Left lung (tissue), 10 donors: ENCODE data around the gene DCDC2. TPM values are rescaled to one million over a fixed set of nuclear protein-coding genes. Genes with fewer than 3 reads are reported as not detected.

Experiments
- ATAC-seq: fragments of 200-7000 bp; cut with Tn5 transposase; one replicate; pipeline ENCODE4 v1.9.1; 2020; ENCODE audit warnings: moderate library complexity
- DNase-seq, 4 donors: peaks; one replicate each; pipeline ENCODE4 v3.0.0-alpha.2; 2013 to 2020
- H3K27ac ChIP-seq, 2 donors: fragments of 200-600 bp; sonication (generic) in 1 of 2; one replicate each; pipeline versions ENCODE4 v1.5.0 to v1.8.0; 2020 to 2021
- H3K27me3 ChIP-seq, 2 donors: fragments of 200-600 bp; sonication (generic) in 1 of 2; one replicate each; pipeline versions ENCODE4 v1.5.0 to v1.8.0; 2020 to 2021
- H3K36me3 ChIP-seq, 2 donors: fragments of 200-600 bp; sonication (generic) in 1 of 2; one replicate each; pipeline versions ENCODE4 v1.5.0 to v1.8.0; 2020 to 2021
- H3K4me1 ChIP-seq, 2 donors: fragments of 200-600 bp; one replicate each; pipeline ENCODE4 v1.8.0; 2021
- H3K4me3 ChIP-seq, 2 donors: fragments of 200-600 bp; sonication (generic) in 1 of 2; one replicate each; pipeline versions ENCODE4 v1.5.0 to v1.8.0; 2020 to 2021; ENCODE audit warnings: mild to moderate bottlenecking in 1 of 2
- H3K9me3 ChIP-seq, 2 donors: fragments of 200-600 bp; sonication (generic) in 1 of 2; one replicate each; pipeline versions ENCODE4 v1.5.0 to v1.8.0; 2020 to 2021
- CTCF ChIP-seq, 2 donors: fragments of 200-600 bp; sonication (generic) in 1 of 2; IDR thresholded peaks; one replicate each; pipeline versions ENCODE4 v1.5.0 to v1.8.0; 2021; ENCODE audit warnings: antibody characterized with exemption in 2 of 2
- intact Hi-C, 2 donors: fragments of 100-400 bp; cut with DNase I; formaldehyde crosslinking; loops; one replicate each; pipeline versions ENCODE4 v1.11.2 to v1.14.2; 2022
- polyA plus RNA-seq, 6 donors: library from polyadenylated mRNA; unstranded; fragments of 120-200 nt; gene quantifications; one replicate each; pipeline ENCODE4 v1.2.1, GENCODE V29; 2013; ENCODE audit not compliant: insufficient read length in 6 of 6
- total RNA-seq, 2 donors: library from RNA; stranded (reverse); fragmentation: NEBNext Ultra II Directional; extraction: Animal tissue kit (Norgen Biotek cat#: 25700); gene quantifications; one replicate each; pipeline ENCODE4 v1.2.1, GENCODE V29; 2021
- donor health status: DM: no; HTN: yes; CAD: no.
- donor health status: DM: no; HTN: no; CAD: no.

Gene DCDC2
- total and polyA plus RNA-seq, 8 donors: 7.8 to 13.7 (median 10.5) TPM

GRCh38 chr6:24283043-24283985 lies 74.5 kb downstream of the DCDC2 start:
- Histone ChIP-seq H3K9me3 (no peaks in the 10 kb centered on the region), H3K36me3 (no peaks in the 10 kb centered on the region), H3K4me3 (no peak overlapping the region), H3K27me3 (no peaks in the 10 kb centered on the region), H3K27ac (no peak overlapping the region), H3K4me1 (peaks cover 0 to 14% of the 10 kb centered on the region in 2 donors)
- DNase-seq (peak; percentile 39 to 76 (median 59)), ATAC-seq (peak; percentile 99)
- peak; percentile 49 for TF ChIP-seq CTCF (IDR thresholded peaks at IDR 0.05)
- intact Hi-C loops: loop anchor here in 1 of 2 donors (10.0 kb wide), 1 partner anchor 101 kb away; no protein-coding TSS in a partner anchor

- intact Hi-C loops: no loop called here
- no peaks in the 10 kb centered on the region for H3K4me1 ChIP-seq
Observed at GRCh38 chr6:24274441-24275083, 83.3 kb downstream of the DCDC2 start.

GRCh38 chr6:24273096-24273870 lies 84.6 kb downstream of the DCDC2 start:
- DNase-seq: no peak
- no peak overlapping the region for H3K4me3 ChIP-seq
- no peak for TF ChIP-seq CTCF (IDR thresholded peaks at IDR 0.05)
- H3K9me3 ChIP-seq: no peaks in the 10 kb centered on the region
- intact Hi-C loops: no loop called here
- no peak overlapping the region for H3K27ac ChIP-seq
- no peaks in the 10 kb centered on the region for H3K4me1 ChIP-seq
- H3K36me3 ChIP-seq: no peaks in the 10 kb centered on the region
- no peaks in the 10 kb centered on the region for H3K27me3 ChIP-seq
- ATAC-seq: no peak

More at GRCh38 chr6:24274441-24275083, 83.3 kb downstream of the DCDC2 start:
- ATAC-seq (peak; percentile 27), DNase-seq (peak in 1 of 4 donors; percentile 3)
- H3K9me3 ChIP-seq: no peaks in the 10 kb centered on the region
- peak; percentile 39 to 48 for TF ChIP-seq CTCF (IDR thresholded peaks at IDR 0.05)
- H3K4me3 ChIP-seq: no peak overlapping the region
- no peak overlapping the region for H3K27ac ChIP-seq
- H3K27me3 ChIP-seq: no peaks in the 10 kb centered on the region
- no peaks in the 10 kb centered on the region for H3K36me3 ChIP-seq

GRCh38 chr6:24272553-24272952 lies 85.3 kb downstream of the DCDC2 start:
- no peak overlapping the region for H3K27ac ChIP-seq
- no peak overlapping the region for H3K4me3 ChIP-seq
- H3K4me1 ChIP-seq: no peaks in the 10 kb centered on the region
- TF ChIP-seq CTCF (IDR thresholded peaks at IDR 0.05): no peak
- no peaks in the 10 kb centered on the region for H3K36me3 ChIP-seq
- no peaks in the 10 kb centered on the region for H3K9me3 ChIP-seq
- ATAC-seq (no peak), DNase-seq (no peak)
- no peaks in the 10 kb centered on the region for H3K27me3 ChIP-seq
- intact Hi-C loops: no loop called here
